HEK293T (cell line): Measurements from ENCODE around the gene RAB11FIP3.

Source experiments
- CTCF ChIA-PET: fragments of 350-600 bp; formaldehyde crosslinking; extraction: SDS; loops from one replicate; lab custom pipeline; 2021; ENCODE audit warnings: antibody characterized with exemption, inconsistent platforms; lab: Yijun Ruan, JAX
- POLR2A ChIA-PET: fragments of 350-600 bp; formaldehyde crosslinking; extraction: SDS; loops from one replicate; lab custom pipeline; 2020; ENCODE audit warnings: antibody characterized with exemption, inconsistent platforms; lab: Yijun Ruan, JAX
- DNase-seq: peaks from one replicate; pipeline ENCODE4 v3.0.0; 2012; ENCODE audit warnings: mixed read lengths; ENCODE audit errors: extremely low spot score
- ARNT ChIP-seq: fragments of 450-650 bp; IDR thresholded peaks from 2 replicates; pipeline ENCODE4 v1.6.1; 2017; ENCODE audit warnings: mild to moderate bottlenecking
- BHLHE40 ChIP-seq: fragments of 450-650 bp; IDR thresholded peaks from 2 replicates; pipeline ENCODE4 v1.6.1; 2016; ENCODE audit warnings: mild to moderate bottlenecking, moderate library complexity, borderline replicate concordance
- CTBP1 ChIP-seq: fragments of 450-650 bp; IDR thresholded peaks from 2 replicates; pipeline ENCODE4 v1.6.1; 2016; ENCODE audit warnings: borderline replicate concordance
- ELF4 ChIP-seq: fragments of 450-650 bp; IDR thresholded peaks from 2 replicates; pipeline ENCODE4 v1.6.1; 2017; ENCODE audit warnings: antibody characterized with exemption
- FOXA1 ChIP-seq: fragments of 450-650 bp; IDR thresholded peaks from 2 replicates; pipeline ENCODE4 v1.6.1; 2016; ENCODE audit warnings: mild to moderate bottlenecking
- FOXK2 ChIP-seq: fragments of 450-650 bp; IDR thresholded peaks from 2 replicates; pipeline ENCODE4 v1.6.1; 2016; ENCODE audit warnings: mild to moderate bottlenecking
- FOXM1 ChIP-seq: fragments of 450-650 bp; IDR thresholded peaks from 2 replicates; pipeline ENCODE4 v1.6.1; 2017; ENCODE audit warnings: mild to moderate bottlenecking, borderline replicate concordance
- HDGF ChIP-seq: fragments of 450-650 bp; IDR thresholded peaks from 2 replicates; pipeline ENCODE4 v1.6.1; 2017; ENCODE audit warnings: antibody characterized with exemption, borderline replicate concordance
- L3MBTL2 ChIP-seq: fragments of 450-650 bp; conservative IDR thresholded peaks from 2 replicates; pipeline ENCODE4 v1.6.1; 2016; ENCODE audit warnings: mild to moderate bottlenecking
- LEF1 ChIP-seq: fragments of 450-650 bp; IDR thresholded peaks from 2 replicates; pipeline ENCODE4 v1.6.1; 2017; ENCODE audit warnings: mild to moderate bottlenecking, borderline replicate concordance
- NFRKB ChIP-seq: fragments of 450-650 bp; IDR thresholded peaks from 2 replicates; pipeline ENCODE4 v1.6.1; 2016; ENCODE audit warnings: mild to moderate bottlenecking, moderate library complexity
- PKNOX1 ChIP-seq: fragments of 450-650 bp; IDR thresholded peaks from 2 replicates; pipeline ENCODE4 v1.6.1; 2016
- SP1 ChIP-seq: fragments of 450-650 bp; IDR thresholded peaks from 2 replicates; pipeline ENCODE4 v1.6.1; 2017
- SUZ12 ChIP-seq: fragments of 450-650 bp; IDR thresholded peaks from 2 replicates; pipeline ENCODE4 v1.6.1; 2016; ENCODE audit warnings: mild to moderate bottlenecking
- TARDBP ChIP-seq: fragments of 450-650 bp; IDR thresholded peaks from 2 replicates; pipeline ENCODE4 v1.6.1; 2016
- ZNF384 ChIP-seq: fragments of 450-650 bp; IDR thresholded peaks from 2 replicates; pipeline ENCODE4 v1.6.1; 2016

Gene RAB11FIP3

GRCh38 chr16:565419-566330 is 140.2 kb downstream of the RAB11FIP3 start:
- POLR2A ChIA-PET: interaction anchor here (1.4 kb wide), 1 partner anchor 21 kb away, joined by 3 read pairs; no protein-coding TSS in a partner anchor
- TF ChIP-seq FOXM1 (no peak), ELF4 (no peak), ARNT (no peak), SUZ12 (no peak), BHLHE40 (no peak), FOXA1 (no peak)
- DNase-seq: no peak
- CTCF ChIA-PET: no interaction called here

GRCh38 chr16:566475-567372 is 141.3 kb downstream of the RAB11FIP3 start, which contains the start of gene NHLRC4:
Gene NHLRC4, plus strand, starts transcription at chr16:567005. Its CDS starts 1,043 bp downstream, at chr16:568048.
- DNase-seq: peak; percentile 66
- POLR2A ChIA-PET: interaction anchor here (1.4 kb wide), 1 partner anchor 20 kb away, joined by 3 read pairs; no protein-coding TSS in a partner anchor
- TF ChIP-seq TARDBP: no peak
- TF ChIP-seq ELF4: no peak
- no peak for TF ChIP-seq CTBP1
- TF ChIP-seq BHLHE40: no peak
- TF ChIP-seq PKNOX1: no peak
- no peak for TF ChIP-seq NFRKB
- no peak for TF ChIP-seq FOXM1
- TF ChIP-seq L3MBTL2: no peak
- no peak for TF ChIP-seq ZNF384
- TF ChIP-seq SP1: no peak
- no peak for TF ChIP-seq FOXA1
- no peak for TF ChIP-seq ARNT
- TF ChIP-seq LEF1: no peak
- TF ChIP-seq HDGF: no peak
- no peak for TF ChIP-seq SUZ12
- no peak for TF ChIP-seq FOXK2
- CTCF ChIA-PET: no interaction called here

- DNase-seq: no peak
- ChIA-PET CTCF (no interaction called here), POLR2A (interaction anchor here (1.4 kb wide), 1 partner anchor 19 kb away, joined by 3 read pairs; no protein-coding TSS in a partner anchor)
- TF ChIP-seq HDGF (no peak), NFRKB (no peak), SUZ12 (no peak), ELF4 (no peak), SP1 (no peak), ARNT (no peak), PKNOX1 (no peak), BHLHE40 (no peak), FOXA1 (no peak), CTBP1 (no peak), TARDBP (no peak), L3MBTL2 (no peak), LEF1 (no peak)
Observed at GRCh38 chr16:567373-568256, 142.2 kb downstream of the RAB11FIP3 start.

- TF ChIP-seq PKNOX1 (no peak), SP1 (no peak), FOXM1 (no peak), HDGF (no peak), BHLHE40 (no peak), ZNF384 (no peak)
- CTCF ChIA-PET: no interaction called here
- no peak for DNase-seq
- POLR2A ChIA-PET: interaction anchor here (0.9 to 1.5 kb wide), 7 partner anchors 10 to 112 kb away, joined by 3 to 5 read pairs (median 4); partner anchors contain the start of genes CAPN15 and STUB1
Observed at GRCh38 chr16:568401-569258, 143.2 kb downstream of the RAB11FIP3 start.
